ENCODE measurements around the gene LHCGR.
"Not testable (repeated sequence)": the region's sequence is repeated elsewhere in the genome, so short reads cannot be mapped to it uniquely, and the experiment has no call there.

The LHCGR gene

DNA sequence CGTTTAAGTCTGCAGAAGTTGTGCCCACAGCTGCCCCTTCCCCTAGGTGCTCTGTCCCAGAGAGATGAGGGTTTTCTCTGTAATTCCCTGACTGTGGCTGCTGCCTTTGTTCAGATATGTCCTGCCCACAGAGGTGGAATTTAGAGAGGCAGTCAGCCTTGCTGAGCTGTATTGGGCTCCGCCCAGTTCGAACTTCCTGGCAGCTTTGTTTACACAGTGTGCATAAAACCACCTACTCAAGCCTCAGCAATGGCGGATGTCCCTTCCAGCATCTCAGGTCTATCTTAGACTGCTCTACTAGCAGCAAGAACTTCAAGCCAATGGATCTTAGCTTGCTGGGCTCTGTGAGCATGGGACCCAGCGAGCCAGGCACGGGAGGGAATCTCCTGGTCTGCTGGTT is 48.1 kb downstream of the LHCGR start:
- DNase-seq: no peak

- DNase-seq: not testable (repeated sequence)
Measured at GRCh38 chr2:48703621-48704020, 51.9 kb downstream of the LHCGR start.

DNA sequence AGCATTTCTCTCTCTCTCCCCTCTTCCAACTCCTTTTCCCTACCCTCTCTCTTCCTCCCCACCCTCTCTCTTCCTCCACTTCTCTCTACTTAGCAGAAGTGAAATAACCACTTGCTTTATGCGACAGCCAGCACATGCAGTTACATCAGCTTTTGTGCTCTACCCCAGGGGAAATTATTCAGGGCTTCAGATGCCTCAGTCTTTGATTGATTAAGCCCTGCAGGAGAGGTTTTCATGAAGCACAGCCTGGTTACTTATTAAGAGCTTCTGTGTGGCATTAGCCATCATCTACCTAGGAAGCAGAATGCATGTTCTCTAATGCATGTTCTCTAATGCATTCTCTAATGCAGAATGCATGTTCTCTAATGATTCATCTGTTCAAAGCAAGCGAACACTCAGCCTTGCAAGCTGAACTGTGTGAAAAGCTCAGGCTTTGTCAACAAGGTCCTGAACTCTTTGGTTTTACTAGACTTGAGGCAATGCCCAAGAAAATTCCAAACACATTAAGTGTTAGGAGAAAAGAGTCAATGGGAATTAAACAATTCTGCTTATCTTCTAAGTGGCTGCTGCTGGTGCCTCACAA is 56.1 kb downstream of the LHCGR start:
- no peak for DNase-seq

GRCh38 chr2:48696881-48697280 is 58.6 kb downstream of the LHCGR start:
- DNase-seq: no peak

- DNase-seq: no peak
Measured at GRCh38 chr2:48695991-48696390, 59.5 kb downstream of the LHCGR start.

- no peak for DNase-seq
Measured at GRCh38 chr2:48694149-48694548, 61.4 kb downstream of the LHCGR start.

DNA sequence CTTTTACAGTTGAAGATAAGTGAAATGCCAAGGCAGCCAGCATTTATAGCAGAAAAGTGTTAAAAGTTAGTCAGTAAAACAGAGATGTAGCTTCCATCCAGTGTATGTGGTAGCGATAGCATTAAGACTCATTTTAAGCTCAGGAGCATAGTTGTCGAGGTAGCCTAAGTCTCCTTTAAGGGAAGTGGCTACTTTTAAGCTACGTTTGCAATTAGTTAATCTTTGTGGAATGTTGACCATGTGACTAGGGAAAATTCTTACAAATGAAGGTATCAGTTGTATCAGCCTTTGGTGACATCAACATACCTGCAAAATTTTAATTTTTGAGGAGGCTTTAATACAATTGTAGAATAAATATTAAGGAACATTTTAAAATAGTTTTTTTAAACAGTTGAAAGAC is 61.9 kb downstream of the LHCGR start:
- DNase-seq: no peak

- DNase-seq: no peak
Measured at GRCh38 chr2:48693066-48693465, 62.5 kb downstream of the LHCGR start.

GRCh38 chr2:48691935-48692691 is 63.4 kb downstream of the LHCGR start:
- no peak for DNase-seq

DNA sequence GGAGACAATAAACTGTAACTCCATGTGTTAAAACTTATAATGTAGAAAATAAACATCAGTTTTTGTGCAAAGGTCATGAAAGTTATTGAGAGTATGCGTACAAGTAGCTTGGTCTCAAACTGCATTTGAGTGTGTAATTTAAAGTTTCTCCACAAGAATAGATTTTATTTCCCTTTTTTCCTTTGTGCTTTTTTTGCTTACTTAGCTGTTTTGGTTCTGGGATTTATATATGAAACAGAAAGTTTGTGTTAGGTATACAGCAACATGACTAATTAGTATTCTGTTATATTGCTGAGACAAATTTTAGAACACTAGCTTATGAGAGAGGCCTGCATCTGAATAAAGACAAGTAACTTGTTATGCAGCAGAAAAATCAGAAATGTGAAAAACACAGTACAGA is 70.4 kb downstream of the LHCGR start:
- no peak for DNase-seq

GRCh38 chr2:48677450-48677849 is 78.1 kb downstream of the LHCGR start:
- DNase-seq: no peak

DNA sequence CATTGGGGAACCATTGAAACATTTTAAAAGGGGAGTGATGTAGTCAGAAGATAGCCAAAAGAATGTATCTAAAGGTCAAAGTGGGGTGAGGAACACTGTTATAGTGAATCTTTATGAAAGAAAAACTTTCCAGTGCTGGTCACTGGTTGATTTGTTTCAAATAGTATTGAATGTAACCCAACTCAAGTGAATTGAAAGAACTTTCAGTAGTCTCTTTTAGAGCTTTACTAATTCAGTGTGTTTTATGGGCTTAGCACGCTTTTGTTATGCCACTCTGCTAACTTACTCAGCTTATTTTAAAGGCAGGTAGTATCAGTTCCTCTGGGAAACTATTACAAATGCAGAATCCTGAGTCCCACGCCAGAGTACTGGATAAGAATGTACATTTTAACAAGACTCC is 80.6 kb downstream of the LHCGR start:
- no peak for DNase-seq

DNA sequence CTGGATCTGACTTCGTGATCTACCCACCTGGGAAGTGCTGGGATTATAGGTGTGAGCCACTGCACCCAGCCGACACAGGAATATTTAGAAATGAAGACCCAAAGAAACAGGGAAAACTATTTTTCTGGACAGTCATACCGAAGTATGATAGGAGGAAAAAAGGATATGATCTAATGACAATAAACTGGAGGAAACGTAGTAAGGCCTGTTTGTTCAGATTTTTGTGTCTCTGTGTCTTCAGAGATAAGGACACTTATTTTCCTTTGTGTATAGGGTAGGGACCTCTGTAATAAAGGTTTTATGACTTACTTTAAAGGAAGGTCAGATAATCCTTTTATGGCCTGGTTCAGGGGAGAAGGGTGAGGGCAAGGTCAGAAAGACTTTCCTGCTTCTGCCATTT is 81.9 kb downstream of the LHCGR start:
- DNase-seq: no peak

- DNase-seq: no peak
Measured at GRCh38 chr2:48668992-48669391, 86.5 kb downstream of the LHCGR start.

DNA sequence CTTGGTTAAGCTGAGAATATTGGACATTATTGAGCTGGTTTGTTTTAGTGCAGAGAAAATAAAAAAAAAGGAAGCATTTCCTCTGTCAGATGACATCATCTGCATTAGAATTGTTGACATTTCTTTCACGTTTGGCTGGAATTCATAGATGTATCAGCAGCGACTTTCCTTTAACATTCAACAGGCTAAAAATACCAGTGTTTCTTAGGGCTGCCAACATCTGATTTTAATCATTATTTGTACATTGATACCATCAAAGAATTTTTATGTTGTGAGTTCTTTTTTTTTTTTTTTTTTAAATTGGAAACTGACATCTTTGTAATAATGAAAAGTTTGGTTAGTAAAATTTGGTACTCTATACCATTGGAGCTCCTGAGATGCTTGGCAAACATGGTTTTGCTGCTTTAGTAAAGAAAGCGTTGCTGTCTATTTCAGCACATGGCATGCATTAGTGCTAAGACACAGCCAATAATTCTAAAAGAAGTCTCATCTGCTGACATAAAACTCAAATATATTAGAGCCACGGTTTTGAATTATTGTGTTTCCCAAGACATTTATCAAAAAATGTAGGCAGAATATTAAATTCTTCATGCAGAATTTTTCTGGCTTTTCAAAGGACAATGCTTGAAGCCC is 104.2 kb downstream of the LHCGR start:
- DNase-seq: no peak

DNA sequence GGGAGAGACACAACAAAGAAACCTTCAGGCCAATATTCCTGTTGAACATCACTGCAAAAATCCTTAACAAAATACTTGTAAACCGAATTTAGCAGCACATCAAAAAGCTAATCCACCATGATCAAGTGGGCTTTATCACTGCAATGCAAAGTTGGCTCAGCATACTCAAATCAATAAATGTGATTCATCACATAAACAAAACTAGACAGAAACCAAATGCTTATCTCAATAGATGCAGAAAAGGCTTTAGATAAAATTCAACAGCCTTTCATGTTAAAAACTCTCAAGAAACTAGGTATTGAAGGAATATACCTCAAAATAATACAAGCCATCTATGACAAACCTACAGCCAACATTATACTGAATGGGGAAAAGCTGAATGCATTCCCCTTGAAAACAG is 117.3 kb downstream of the LHCGR start:
- DNase-seq: no peak

Measured in CD4-positive, alpha-beta T cell treated with Interleukin-15 for 1 hour (primary cell).